BJ (cell line): ENCODE data around the gene MTA1. TPM values are rescaled to one million over a fixed set of nuclear protein-coding genes. Genes with fewer than 3 reads are reported as not detected.

ENCODE experiments used
- CTCF ChIA-PET: fragments of 350-600 bp; formaldehyde crosslinking; extraction: SDS; loops from one replicate; lab custom pipeline; 2021; ENCODE audit warnings: antibody characterized with exemption, inconsistent platforms; lab: Yijun Ruan, JAX
- POLR2A ChIA-PET: fragments of 300-600 bp; sonication (Branson Sonifier 250); formaldehyde crosslinking; extraction: SDS; loops from one replicate; lab custom pipeline; 2021; ENCODE audit warnings: antibody characterized with exemption; lab: Charles Lee
- DNase-seq: peaks from one replicate; pipeline ENCODE4 v3.0.0-alpha.2; 2011; ENCODE audit warnings: low read depth
- H3K27me3 ChIP-seq: 2 replicates; pipeline ENCODE4 v1.6.0; 2011; ENCODE audit warnings: low read length; ENCODE audit not compliant: control insufficient read depth, insufficient read depth
- H3K36me3 ChIP-seq: 2 replicates; pipeline ENCODE4 v1.5.1; 2011; ENCODE audit warnings: low read length; ENCODE audit not compliant: control insufficient read depth, insufficient read depth
- H3K4me3 ChIP-seq: 2 replicates; pipeline ENCODE4 v1.5.1; 2011; ENCODE audit warnings: low read depth, mild to moderate bottlenecking, control low read depth, low read length
- CTCF ChIP-seq: IDR thresholded peaks from 2 replicates; pipeline ENCODE4 v1.5.1; 2011; ENCODE audit warnings: low read depth, mild to moderate bottlenecking, control low read depth, inconsistent platforms, low read length, moderate library complexity; ENCODE audit not compliant: insufficient read depth
- polyA plus RNA-seq: library from polyadenylated mRNA; depleted of rRNA; stranded (reverse); fragments of >200 nt; gene quantifications from 2 replicates; pipeline ENCODE4 v1.2.3, GENCODE V29; 2011

MTA1 gene
- polyA plus RNA-seq, 1 experiment = 48.8 TPM

GRCh38 chr14:105473033-105473676 is 53.5 kb downstream of the MTA1 start:
- DNase-seq = no peak

GRCh38 chr14:105473677-105474482 is 54.3 kb downstream of the MTA1 start:
- Histone ChIP-seq H3K36me3 (peaks cover 8% of the 10 kb centered on the region), H3K27me3 (no peaks in the 10 kb centered on the region), H3K4me3 (peak overlapping the region; percentile 47)
- POLR2A ChIA-PET = no interaction called here
- CTCF ChIA-PET = interaction anchor here (4.0 kb wide), 2 partner anchors 8 to 16 kb away, joined by 15 to 31 read pairs; no protein-coding TSS in a partner anchor
- no peak for DNase-seq
- TF ChIP-seq CTCF = no peak

More at GRCh38 chr14:105473033-105473676, 53.5 kb downstream of the MTA1 start:
- Histone ChIP-seq H3K4me3 (no peak overlapping the region), H3K36me3 (peaks cover 14% of the 10 kb centered on the region), H3K27me3 (no peaks in the 10 kb centered on the region)
- TF ChIP-seq CTCF = no peak
- ChIA-PET POLR2A (no interaction called here), CTCF (interaction anchor here (4.0 kb wide), 2 partner anchors 9 to 17 kb away, joined by 15 to 31 read pairs; no protein-coding TSS in a partner anchor)

GRCh38 chr14:105474483-105475268 is 55.0 kb downstream of the MTA1 start, which contains the start of gene CRIP2:
Gene CRIP2, plus strand, starts transcription at chr14:105474821. Its CDS starts 42 bp downstream, at chr14:105474863.
- TF ChIP-seq CTCF = no peak
- ChIA-PET POLR2A (no interaction called here), CTCF (no interaction called here)
- Histone ChIP-seq H3K36me3 (peaks cover 6% of the 10 kb centered on the region), H3K27me3 (no peaks in the 10 kb centered on the region), H3K4me3 (peak within 1 kb of the TSS; percentile 47)
- DNase-seq = no peak

GRCh38 chr14:105475269-105476096 is 55.9 kb downstream of the MTA1 start:
- H3K27me3 ChIP-seq = no peaks in the 10 kb centered on the region
- ChIA-PET CTCF (interaction anchor here (0.9 kb wide), 1 partner anchor 8 kb away, joined by 3 read pairs; no protein-coding TSS in a partner anchor), POLR2A (no interaction called here)
- peaks cover 4% of the 10 kb centered on the region for H3K36me3 ChIP-seq
- H3K4me3 ChIP-seq = peak overlapping the region; percentile 47
- TF ChIP-seq CTCF = no peak
- DNase-seq = no peak
